Lung (tissue), 12 donors: ENCODE measurements around the gene SEC23A. TPM values are rescaled to one million over a fixed set of nuclear protein-coding genes. Genes with fewer than 3 reads are reported as not detected.
"Not testable (repeated sequence)": the region's sequence is repeated elsewhere in the genome, so short reads cannot be mapped to it uniquely, and the experiment has no call there.

ENCODE experiments used
- ATAC-seq: fragments of 200-7000 bp; cut with Tn5 transposase; one replicate; pipeline ENCODE4 v1.9.1; 2020; ENCODE audit warnings: moderate number of reproducible peaks; ENCODE audit not compliant: insufficient read depth, low FRiP score
- DNase-seq, 3 donors: peaks; one replicate each; pipeline ENCODE4 v3.0.0-alpha.2; 2013 to 2017
- H3K27ac ChIP-seq, 2 donors: one replicate each; pipeline ENCODE4 v1.5.1; 2013; ENCODE audit warnings: mild to moderate bottlenecking in 2 of 2, moderate library complexity in 2 of 2, control low read depth in 1 of 2, inconsistent platforms in 1 of 2, low read depth in 1 of 2, low read length in 1 of 2
- H3K27me3 ChIP-seq, 3 donors: one replicate each; pipeline ENCODE4 v1.5.1; 2013; ENCODE audit warnings: low read length in 2 of 3; ENCODE audit not compliant: control insufficient read depth in 3 of 3, insufficient read depth in 3 of 3
- H3K36me3 ChIP-seq, 4 donors: one replicate each; pipeline ENCODE4 v1.5.1; 2013; ENCODE audit warnings: low read length in 4 of 4, mild to moderate bottlenecking in 1 of 4, moderate library complexity in 1 of 4; ENCODE audit not compliant: control insufficient read depth in 4 of 4, insufficient read depth in 4 of 4
- H3K4me1 ChIP-seq, 5 donors: one replicate each; pipeline ENCODE4 v1.5.1; 2013; ENCODE audit warnings: low read length in 5 of 5, mild to moderate bottlenecking in 2 of 5, moderate library complexity in 1 of 5; ENCODE audit not compliant: control insufficient read depth in 5 of 5, insufficient read depth in 5 of 5
- H3K4me3 ChIP-seq: one replicate; pipeline ENCODE4 v1.5.1; 2013; ENCODE audit warnings: mild to moderate bottlenecking, control low read depth, moderate library complexity
- H3K9ac ChIP-seq, 2 donors: one replicate each; pipeline ENCODE4 v1.5.1; 2013; ENCODE audit warnings: low read length in 2 of 2, control low read depth in 1 of 2; ENCODE audit not compliant: insufficient read depth in 1 of 2
- H3K9me3 ChIP-seq, 4 donors: one replicate each; pipeline ENCODE4 v1.5.1; 2013; ENCODE audit warnings: low read length in 3 of 4, mild to moderate bottlenecking in 1 of 4, moderate library complexity in 1 of 4; ENCODE audit not compliant: control insufficient read depth in 4 of 4, insufficient read depth in 3 of 4
- CTCF ChIP-seq: IDR thresholded peaks from 2 replicates; pipeline ENCODE4 v1.5.1; 2012; ENCODE audit warnings: mild to moderate bottlenecking; ENCODE audit errors: control extremely low read depth, extremely low read depth
- WGBS, 2 donors: extraction: QIAGEN DNeasy Blood & Tissue Kit; methylation state at CpG; one replicate each; pipeline ENCODE4 v1.1.7; 2013; 5-methylcytosine and 5-hydroxymethylcytosine counted together
- polyA plus RNA-seq, 2 donors: library from polyadenylated mRNA; stranded (reverse); fragments of 200-250 nt; gene quantifications; one replicate each; pipeline ENCODE4 v1.2.1, GENCODE V29; 2013
- total RNA-seq, 2 donors: library from RNA; depleted of rRNA in 1 of 2; stranded (reverse); fragments of >200 nt in 1 of 2; gene quantifications; one replicate each; pipeline ENCODE4 v1.2.1, GENCODE V29; 2014 to 2021
- donor health status: control.
- donor health status: control.
- donor health status: Bipolar disorder and iron deficiency.
- donor health status: healthy.
- donor health status: DM: yes; HTN: yes; CAD: no.

Gene SEC23A
- total and polyA plus RNA-seq, 4 donors, result 10.6 to 78.9 (median 37.1) TPM

GRCh38 chr14:39016733-39017095, 86.3 kb downstream of the SEC23A start:
- 75 to 88% methylated on average over 4 of the region's 4 CpGs for WGBS, 2 donors
- Histone ChIP-seq H3K9me3 (no peaks in the 10 kb centered on the region), H3K9ac (no peak overlapping the region), H3K27me3 (no peaks in the 10 kb centered on the region), H3K36me3 (no peaks in the 10 kb centered on the region), H3K4me1 (peaks cover 0 to 11% (median 0%) of the 10 kb centered on the region in 5 donors), H3K27ac (no peak overlapping the region), H3K4me3 (no peak overlapping the region)
- no peak for ATAC-seq
- no peak for TF ChIP-seq CTCF
- DNase-seq, result no peak

GRCh38 chr14:39015964-39016577, 87.0 kb downstream of the SEC23A start:
- DNase-seq (no peak), ATAC-seq (no peak)
- 79 to 91% methylated on average over 3 of the region's 3 CpGs for WGBS, 2 donors
- Histone ChIP-seq H3K27ac (no peak overlapping the region), H3K4me1 (peaks cover 0 to 11% (median 0%) of the 10 kb centered on the region in 5 donors), H3K9me3 (no peaks in the 10 kb centered on the region), H3K27me3 (no peaks in the 10 kb centered on the region), H3K9ac (no peak overlapping the region), H3K36me3 (no peaks in the 10 kb centered on the region), H3K4me3 (no peak overlapping the region)
- no peak for TF ChIP-seq CTCF

- no peak overlapping the region for H3K4me3 ChIP-seq
- H3K9ac ChIP-seq, result no peak overlapping the region
- peak; percentile 68 for TF ChIP-seq CTCF
- no peaks in the 10 kb centered on the region for H3K27me3 ChIP-seq
- ATAC-seq, result no peak
- no peaks in the 10 kb centered on the region for H3K9me3 ChIP-seq
- 27 to 30% methylated on average over 5 of the region's 5 CpGs for WGBS, 2 donors
- DNase-seq, result peak; percentile 27 to 79 (median 73)
- peaks cover 0 to 11% (median 0%) of the 10 kb centered on the region in 5 donors for H3K4me1 ChIP-seq
- H3K27ac ChIP-seq, result no peak overlapping the region
- H3K36me3 ChIP-seq, result no peaks in the 10 kb centered on the region
Observed at GRCh38 chr14:39015360-39015961, 87.6 kb downstream of the SEC23A start.

- H3K27me3 ChIP-seq, result no peaks in the 10 kb centered on the region
- H3K27ac ChIP-seq, result no peak overlapping the region
- ATAC-seq (no peak), DNase-seq (peak in 1 of 3 donors; percentile 25)
- no peaks in the 10 kb centered on the region for H3K36me3 ChIP-seq
- WGBS, 2 donors, result 52 to 67% methylated on average over 1 of the region's 1 CpG
- H3K9me3 ChIP-seq, result no peaks in the 10 kb centered on the region
- no peak for TF ChIP-seq CTCF
- no peak overlapping the region for H3K9ac ChIP-seq
- no peak overlapping the region for H3K4me3 ChIP-seq
- H3K4me1 ChIP-seq, result peaks cover 0 to 11% (median 0%) of the 10 kb centered on the region in 5 donors
Observed at GRCh38 chr14:39014460-39014859, 88.6 kb downstream of the SEC23A start.

GRCh38 chr14:39008965-39009364, 94.1 kb downstream of the SEC23A start:
- 73 to 83% methylated on average over 1 of the region's 1 CpG for WGBS, 2 donors
- not testable (repeated sequence) for H3K4me3 ChIP-seq, H3K27ac ChIP-seq, H3K27me3 ChIP-seq, ATAC-seq, H3K36me3 ChIP-seq, DNase-seq, H3K9ac ChIP-seq, H3K9me3 ChIP-seq
- H3K4me1 ChIP-seq, result peaks cover 0 to 19% (median 4%) of the 10 kb centered on the region in 5 donors
